ENCODE measurements around the gene KAT14.
"Not testable (repeated sequence)": the region's sequence is repeated elsewhere in the genome, so short reads cannot be mapped to it uniquely, and the experiment has no call there.

Gene KAT14

GRCh38 chr20:18137412-18138265, at the start of gene KAT14, which contains the start of gene PET117:
Gene KAT14, plus strand, starts transcription at chr20:18137863. Its CDS starts 4,798 bp downstream, at chr20:18142661.
Gene PET117, plus strand, starts transcription at chr20:18137863. Its CDS starts 93 bp downstream, at chr20:18137956.
- TF ChIP-seq EZH2phosphoT487 (conservative IDR thresholded peaks at IDR 0.05; ENCODE audit: low read length) (no peak), CTCF (IDR thresholded peaks at IDR 0.05; ENCODE audit: insufficient read depth, low read length, poor library complexity, severe bottlenecking) (no peak)
- Histone ChIP-seq H3K79me2 (ENCODE audit: insufficient read depth, low read length) (peaks cover 47% of the 10 kb centered on the region), H3K27ac (ENCODE audit: low read depth, low read length) (peak within 1 kb of the TSS; percentile 77), H3F3A (ENCODE audit: insufficient read depth) (no peaks in the 10 kb centered on the region), H3K36me3 (ENCODE audit: low read length) (peaks cover 8% of the 10 kb centered on the region; the same call in 1 of the 2 replicates), H3K9me2 (replicated peaks; ENCODE audit: insufficient read depth, low read length) (no peaks in the 10 kb centered on the region), H2AFZ (ENCODE audit: low read depth, low read length, severe bottlenecking) (peak within 1 kb of the TSS; percentile 95), H3K9ac (ENCODE audit: low read length) (peak within 1 kb of the TSS; percentile 94), H4K20me1 (ENCODE audit: low read depth, low read length) (no peaks in the 10 kb centered on the region), H3K27me3 (ENCODE audit: low read length) (no peaks in the 10 kb centered on the region), H3K9me3 (ENCODE audit: insufficient read depth, low read length) (no peaks in the 10 kb centered on the region), H3K4me2 (ENCODE audit: low read depth, low read length, poor library complexity, severe bottlenecking) (peak within 1 kb of the TSS; percentile 96), H3K4me3 (ENCODE audit: insufficient read depth, low read length, poor library complexity, severe bottlenecking) (peak within 1 kb of the TSS; percentile 86)

GRCh38 chr20:18088298-18088697, 49.4 kb upstream of the KAT14 start:
- H4K20me1 ChIP-seq (ENCODE audit: low read depth, low read length); H3F3A ChIP-seq (ENCODE audit: insufficient read depth); H3K9me3 ChIP-seq (ENCODE audit: insufficient read depth, low read length); H3K4me3 ChIP-seq (ENCODE audit: insufficient read depth, low read length, poor library complexity, severe bottlenecking); H3K9me2 ChIP-seq (replicated peaks; ENCODE audit: insufficient read depth, low read length); H3K27ac ChIP-seq (ENCODE audit: low read depth, low read length); H3K79me2 ChIP-seq (ENCODE audit: insufficient read depth, low read length); H3K4me2 ChIP-seq (ENCODE audit: low read depth, low read length, poor library complexity, severe bottlenecking); H3K36me3 ChIP-seq (ENCODE audit: low read length); H2AFZ ChIP-seq (ENCODE audit: low read depth, low read length, severe bottlenecking); H3K27me3 ChIP-seq (ENCODE audit: low read length); H3K9ac ChIP-seq (ENCODE audit: low read length): not testable (repeated sequence)

GRCh38 chr20:18088841-18089240, 48.8 kb upstream of the KAT14 start:
- not testable (repeated sequence) for H3K36me3 ChIP-seq (ENCODE audit: low read length); H3K79me2 ChIP-seq (ENCODE audit: insufficient read depth, low read length); H3K27ac ChIP-seq (ENCODE audit: low read depth, low read length); H4K20me1 ChIP-seq (ENCODE audit: low read depth, low read length); H3K4me3 ChIP-seq (ENCODE audit: insufficient read depth, low read length, poor library complexity, severe bottlenecking); H2AFZ ChIP-seq (ENCODE audit: low read depth, low read length, severe bottlenecking); H3F3A ChIP-seq (ENCODE audit: insufficient read depth); H3K9ac ChIP-seq (ENCODE audit: low read length); H3K4me2 ChIP-seq (ENCODE audit: low read depth, low read length, poor library complexity, severe bottlenecking); H3K9me3 ChIP-seq (ENCODE audit: insufficient read depth, low read length); H3K9me2 ChIP-seq (replicated peaks; ENCODE audit: insufficient read depth, low read length); H3K27me3 ChIP-seq (ENCODE audit: low read length)

GRCh38 chr20:18090044-18090443, 47.6 kb upstream of the KAT14 start:
- H3K9me3 ChIP-seq (ENCODE audit: insufficient read depth, low read length) = no peaks in the 10 kb centered on the region
- H3K27ac ChIP-seq (ENCODE audit: low read depth, low read length) = no peak overlapping the region
- H3F3A ChIP-seq (ENCODE audit: insufficient read depth) = no peaks in the 10 kb centered on the region
- H3K27me3 ChIP-seq (ENCODE audit: low read length) = no peaks in the 10 kb centered on the region
- H3K9me2 ChIP-seq (replicated peaks; ENCODE audit: insufficient read depth, low read length) = no peaks in the 10 kb centered on the region
- H3K4me2 ChIP-seq (ENCODE audit: low read depth, low read length, poor library complexity, severe bottlenecking) = no peak overlapping the region
- no peak overlapping the region for H3K4me3 ChIP-seq (ENCODE audit: insufficient read depth, low read length, poor library complexity, severe bottlenecking)
- no peaks in the 10 kb centered on the region for H4K20me1 ChIP-seq (ENCODE audit: low read depth, low read length)
- no peak overlapping the region for H2AFZ ChIP-seq (ENCODE audit: low read depth, low read length, severe bottlenecking)
- H3K36me3 ChIP-seq (ENCODE audit: low read length) = no peaks in the 10 kb centered on the region
- TF ChIP-seq EZH2phosphoT487 (conservative IDR thresholded peaks at IDR 0.05; ENCODE audit: low read length) = no peak
- no peak for TF ChIP-seq CTCF (IDR thresholded peaks at IDR 0.05; ENCODE audit: insufficient read depth, low read length, poor library complexity, severe bottlenecking)
- H3K9ac ChIP-seq (ENCODE audit: low read length) = no peak overlapping the region
- no peaks in the 10 kb centered on the region for H3K79me2 ChIP-seq (ENCODE audit: insufficient read depth, low read length)
